Cerebellar cortex (tissue), 1 donor: Measurements from ENCODE around the gene CFAP90.

Experiments
- DNase-seq: peaks from one replicate; pipeline ENCODE4 v3.0.0-alpha.2; 2015; ENCODE audit warnings: low spot score

The CFAP90 gene

DNA sequence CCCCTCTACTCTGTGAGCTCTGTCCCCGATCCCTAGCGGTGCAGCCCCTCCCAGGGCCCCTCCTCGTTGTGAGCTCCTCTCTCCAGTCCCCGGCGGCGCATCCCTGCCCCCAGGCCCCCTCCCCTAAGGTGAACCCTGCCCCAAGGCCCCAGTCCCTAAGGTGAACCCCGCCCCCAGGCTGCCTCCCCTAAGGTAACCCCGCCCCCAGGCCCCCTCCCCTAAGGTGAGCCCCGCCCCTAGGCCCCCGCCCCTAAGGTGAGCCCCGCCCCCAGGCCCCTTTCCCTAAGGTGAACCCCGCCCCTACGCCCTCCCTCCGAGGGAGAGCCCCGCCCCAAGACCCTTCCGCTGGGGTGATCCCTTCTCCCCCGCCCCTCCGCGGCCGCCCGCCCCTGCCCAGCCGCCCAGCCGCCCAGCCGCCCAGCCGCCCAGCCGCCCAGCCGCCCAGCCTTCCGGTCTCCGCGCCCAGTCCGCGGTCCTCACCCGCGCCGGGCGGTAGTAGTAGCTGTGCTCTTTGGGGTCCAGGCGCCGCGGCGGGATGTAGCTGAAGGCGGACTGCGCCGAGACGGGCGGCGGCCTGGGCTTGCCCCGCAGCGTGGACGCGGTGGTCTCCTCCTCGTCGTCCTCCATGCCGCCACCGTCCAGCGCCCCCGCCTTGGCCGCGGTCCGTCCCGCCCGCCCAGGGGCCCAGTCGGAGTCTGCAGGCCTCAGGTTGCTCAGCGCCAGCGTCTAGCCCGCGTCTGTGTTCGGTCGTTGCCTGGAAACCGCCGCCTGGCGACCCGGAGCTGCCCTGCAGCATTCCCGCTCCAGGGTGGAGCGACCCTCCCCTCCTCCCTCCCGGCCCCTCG is at the start of gene CFAP90:
Gene CFAP90 (minus strand): TSS at position 739 of the 845 bp plus-strand sequence. CDS start 112 bp downstream, at position 627.
- DNase-seq = peak; percentile 19

GRCh38 chr5:7897014-7897600 is 46.2 kb upstream of the CFAP90 start:
- peak; percentile 34 for DNase-seq

DNA sequence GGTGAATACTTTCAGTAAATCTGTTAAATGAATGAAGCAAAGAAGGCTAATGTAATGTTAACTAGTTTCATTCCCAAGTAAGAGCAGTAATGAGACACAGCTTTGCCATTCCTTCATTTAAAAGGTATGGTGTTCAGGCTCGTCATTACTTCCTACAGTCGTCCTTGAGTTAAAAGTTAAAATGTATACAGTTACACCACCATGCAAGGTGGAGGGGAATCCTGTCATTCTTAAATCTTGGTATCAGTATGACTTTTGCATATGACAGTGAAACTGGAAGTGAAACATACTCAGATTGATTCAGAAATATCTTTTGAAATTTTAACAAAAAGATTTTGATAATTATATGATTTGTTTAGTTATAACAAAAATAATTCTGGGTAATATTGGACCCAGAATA is 43.9 kb upstream of the CFAP90 start:
- DNase-seq = no peak

- DNase-seq = no peak
These were observed 43.5 kb upstream of the CFAP90 start for GRCh38 chr5:7894439-7894838.

DNA sequence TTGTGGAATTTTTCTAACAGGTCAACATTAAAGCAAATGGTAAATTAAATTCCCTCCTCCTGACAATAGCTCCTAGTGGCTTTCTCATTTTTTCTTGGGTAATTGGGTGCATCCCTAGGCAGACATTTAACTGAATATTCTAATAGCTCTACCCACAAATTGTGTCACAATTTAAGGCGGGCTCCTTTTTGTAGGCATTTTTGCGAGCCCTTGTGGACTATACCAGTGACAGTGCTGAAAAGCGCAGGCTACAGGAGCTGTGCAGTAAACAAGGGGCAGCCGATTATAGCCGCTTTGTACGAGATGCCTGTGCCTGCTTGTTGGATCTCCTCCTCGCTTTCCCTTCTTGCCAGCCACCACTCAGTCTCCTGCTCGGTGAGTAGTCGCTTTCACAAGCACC is 38.0 kb upstream of the CFAP90 start:
- DNase-seq = no peak

- DNase-seq = peak; percentile 55
These were observed 36.0 kb upstream of the CFAP90 start for GRCh38 chr5:7886849-7887475.

DNA sequence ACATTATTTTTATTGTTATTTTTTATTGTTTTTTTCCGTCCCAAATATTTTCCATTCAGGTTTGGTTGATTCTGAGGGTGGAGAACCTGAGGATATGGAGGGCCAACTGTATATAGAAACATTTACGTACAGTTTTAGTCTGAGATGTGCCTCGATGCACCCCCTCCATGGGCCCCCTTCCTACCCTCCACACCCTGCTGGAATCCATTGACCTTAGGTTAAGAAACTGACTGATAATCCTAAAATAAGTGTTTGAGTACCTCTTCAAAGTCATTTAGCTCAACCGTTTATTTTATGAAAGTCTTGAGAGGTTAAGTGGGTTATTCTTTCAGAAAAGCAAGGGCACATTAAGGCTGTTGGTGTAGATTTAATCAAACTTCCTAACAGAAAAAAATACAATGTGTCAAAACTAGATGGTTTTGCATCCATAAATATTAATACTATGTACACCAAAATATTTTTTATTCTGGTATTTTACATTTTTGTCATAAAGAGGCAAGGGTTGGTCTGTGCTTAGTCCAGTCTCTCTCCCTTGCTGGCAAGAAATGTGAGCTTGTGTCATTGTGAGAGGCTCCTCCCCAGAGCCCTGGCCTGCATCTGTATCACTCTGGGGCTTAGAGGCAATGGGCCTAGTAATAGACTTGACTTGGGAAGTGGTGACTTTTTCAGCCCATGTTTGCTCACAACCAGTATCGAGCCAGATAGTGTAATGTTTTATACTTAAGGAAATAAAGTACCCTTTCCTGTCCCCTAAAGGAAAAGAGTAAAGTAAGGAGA is 33.7 kb upstream of the CFAP90 start:
- DNase-seq = no peak

DNA sequence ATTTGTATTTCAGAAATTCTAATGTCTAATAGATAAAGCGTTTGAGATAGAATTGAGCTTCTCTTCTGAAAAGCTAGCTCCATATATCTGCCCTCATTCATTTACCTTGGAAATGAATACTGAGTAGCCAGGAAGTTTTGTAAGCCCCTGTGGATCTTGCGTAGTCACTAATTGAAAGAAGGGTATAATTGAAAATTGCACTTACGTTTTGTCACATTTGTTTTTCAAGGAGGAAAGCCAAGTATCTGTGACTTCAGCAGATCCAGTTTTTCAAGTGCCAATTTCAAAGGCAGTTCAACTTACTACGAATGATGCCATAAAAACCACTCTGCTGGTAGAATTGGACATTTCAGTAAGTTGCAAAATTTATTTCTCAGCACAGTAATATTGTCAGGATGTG is 32.0 kb upstream of the CFAP90 start:
- DNase-seq = no peak

GRCh38 chr5:7881816-7882215 is 30.9 kb upstream of the CFAP90 start:
- DNase-seq = no peak

DNA sequence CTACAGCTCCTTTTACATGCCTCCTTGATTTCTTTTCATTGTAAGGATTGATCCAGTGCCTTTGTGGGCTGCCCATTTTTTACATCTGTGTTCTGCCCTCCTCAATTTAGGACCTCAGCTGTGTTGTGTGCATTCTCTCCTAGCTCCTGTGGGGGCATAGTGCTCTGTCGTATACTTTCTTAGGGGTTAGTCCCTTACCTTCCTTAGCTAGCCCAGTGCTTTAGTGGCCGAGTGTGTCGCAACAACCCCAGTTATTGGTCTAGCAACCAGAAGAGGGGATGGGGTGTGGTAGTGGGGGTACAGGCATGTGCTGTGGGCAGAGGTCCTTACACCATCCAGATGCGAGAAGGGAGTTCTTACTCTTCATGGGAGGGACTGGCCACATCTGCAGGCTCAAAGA is 30.2 kb upstream of the CFAP90 start:
- DNase-seq = no peak

- no peak for DNase-seq
These were observed 27.5 kb upstream of the CFAP90 start for GRCh38 chr5:7878381-7878873.

GRCh38 chr5:7877851-7878250 is 26.9 kb upstream of the CFAP90 start:
- no peak for DNase-seq

DNA sequence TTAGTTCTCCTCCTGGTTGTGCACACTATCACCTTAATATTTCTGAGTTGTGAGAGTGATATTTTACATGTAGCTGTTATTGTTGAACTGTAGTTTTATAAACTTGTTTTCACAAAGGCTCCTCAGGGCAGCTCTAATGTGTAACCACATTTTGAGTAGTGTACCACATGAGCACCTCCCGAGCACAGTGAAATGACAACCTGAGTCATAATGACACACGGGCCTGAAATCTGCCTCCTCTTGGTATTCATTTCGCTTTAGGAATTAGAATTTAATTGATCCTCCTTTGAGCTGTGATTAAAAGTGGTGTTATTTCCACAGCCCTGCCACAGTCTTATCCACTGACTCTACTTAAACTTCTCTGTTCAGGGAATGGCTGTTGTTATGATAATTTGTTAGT is 25.9 kb upstream of the CFAP90 start:
- DNase-seq = no peak

DNA sequence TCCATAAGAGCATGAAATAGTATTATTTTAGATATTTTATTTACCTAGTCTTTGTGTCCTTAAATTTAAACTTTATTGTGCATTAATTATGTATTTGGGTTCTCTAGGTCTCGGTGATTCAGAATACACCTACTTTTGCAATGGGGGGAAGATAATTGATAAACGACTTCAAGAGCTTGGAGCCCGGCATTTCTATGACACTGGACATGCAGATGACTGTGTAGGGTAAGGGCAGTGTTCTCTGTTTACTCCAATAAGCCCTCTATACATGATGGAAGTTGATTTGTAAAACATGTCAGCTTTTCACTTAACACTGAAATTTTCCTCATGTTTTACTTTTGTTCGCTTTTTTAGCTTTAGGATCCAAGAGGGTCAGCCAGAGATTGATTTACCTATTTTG is 24.2 kb upstream of the CFAP90 start:
- no peak for DNase-seq

DNA sequence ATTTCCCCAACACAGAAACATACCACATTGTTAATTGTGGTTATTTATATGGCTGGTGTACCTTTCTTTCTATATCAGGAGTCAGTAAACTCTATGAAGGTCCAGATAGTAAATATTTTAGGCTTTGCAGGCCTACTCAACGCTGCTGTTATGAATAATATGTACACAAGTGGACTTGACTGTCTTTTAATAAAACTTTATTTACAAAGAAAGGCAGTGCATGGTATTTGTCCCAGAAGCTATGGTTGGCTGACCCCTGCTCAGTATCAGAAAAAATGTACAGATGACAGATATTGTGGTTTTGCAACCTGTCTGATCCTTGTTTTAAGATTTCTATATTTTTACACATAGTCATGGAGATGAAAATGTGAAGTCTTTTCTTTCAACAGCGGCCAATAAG is 23.7 kb upstream of the CFAP90 start:
- no peak for DNase-seq

- no peak for DNase-seq
These were observed 22.3 kb upstream of the CFAP90 start for GRCh38 chr5:7873216-7873615.

DNA sequence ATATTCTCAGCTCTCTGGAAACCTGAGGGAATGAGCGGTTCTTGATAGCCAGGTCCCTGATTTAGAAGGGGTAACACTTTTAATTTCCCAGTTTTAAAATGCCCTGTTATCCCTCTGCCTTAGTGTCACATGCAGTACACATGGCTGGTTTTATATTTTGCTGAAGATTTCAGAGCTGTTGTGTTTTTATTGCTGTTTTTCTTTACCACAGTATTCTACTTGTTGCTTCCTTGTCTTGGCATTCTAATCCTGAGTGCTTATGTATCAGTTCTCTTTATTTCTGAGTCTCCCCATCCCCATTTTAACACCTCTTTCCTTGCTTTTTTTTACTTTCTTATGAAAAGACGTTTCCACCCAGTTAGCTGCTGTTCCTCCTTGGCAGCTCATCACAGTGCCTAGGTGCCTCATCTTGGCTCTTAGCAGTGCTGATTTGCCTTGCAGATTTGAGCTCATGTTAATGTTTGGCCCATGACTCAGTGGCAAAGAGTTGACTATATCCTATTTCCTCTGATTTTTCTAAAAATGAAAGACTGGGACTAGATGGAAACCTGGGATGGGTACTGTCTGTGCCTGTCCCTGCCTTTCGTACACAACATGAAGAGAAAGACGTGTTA is 21.7 kb upstream of the CFAP90 start:
- DNase-seq = no peak

GRCh38 chr5:7871653-7872052 is 20.7 kb upstream of the CFAP90 start:
- no peak for DNase-seq

DNA sequence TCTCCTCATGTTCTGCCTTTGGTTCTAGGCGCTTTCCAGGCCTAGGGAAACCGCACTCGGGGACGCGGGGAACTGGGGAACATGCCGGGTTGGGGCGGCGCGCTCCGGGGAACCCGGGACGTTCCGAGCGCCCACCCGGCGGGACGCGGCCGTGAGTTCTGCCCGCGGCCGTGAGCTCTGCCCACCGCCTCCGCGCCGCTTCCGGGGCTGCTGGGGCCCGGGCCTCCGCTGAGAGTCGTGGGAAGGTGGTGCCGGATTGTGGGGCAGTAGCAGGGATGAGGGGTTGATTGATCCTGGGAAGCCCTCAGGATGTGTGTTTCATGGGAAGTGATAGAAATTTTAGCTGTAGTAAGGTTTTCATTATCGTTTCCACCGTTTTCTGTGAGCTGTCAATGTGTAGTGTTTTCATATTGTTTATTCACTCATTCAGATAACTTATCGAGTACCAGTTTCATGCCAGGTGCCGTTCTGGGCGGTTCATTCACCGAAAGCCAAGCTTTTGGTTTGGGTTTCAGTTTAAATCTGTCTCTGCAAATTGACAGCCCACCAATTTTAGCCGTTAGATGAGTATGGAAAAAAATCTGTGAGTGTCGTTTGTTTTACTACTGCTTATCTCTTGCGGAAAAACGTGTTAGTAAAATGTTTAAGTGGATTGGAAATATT is 18.7 kb upstream of the CFAP90 start:
- peak; percentile 14 for DNase-seq

GRCh38 chr5:7868773-7869473 is 18.0 kb upstream of the CFAP90 start, which contains the start of the genes FASTKD3 and MTRR:
FASTKD3 (minus strand) TSS chr5:7869031; CDS start chr5:7868083, 948 bp downstream.
MTRR (plus strand) TSS chr5:7869148; CDS start chr5:7870795, 1,647 bp downstream.
- peak; percentile 96 for DNase-seq
